Measurements from ENCODE around the gene TYW5. TPM values are rescaled to one million over a fixed set of nuclear protein-coding genes. Genes with fewer than 3 reads are reported as not detected.
A peak's percentile ranks its signal among the peaks of the same experiment; 100 is the strongest.

The TYW5 gene
- total and polyA plus RNA-seq, 12 donors, result 1.9 to 3.5 (median 2.6) TPM

- Histone ChIP-seq H3K36me3 (no peaks in the 10 kb centered on the region), H3K27me3 (no peaks in the 10 kb centered on the region), H3K9me3 (peaks cover 0 to 4% (median 0%) of the 10 kb centered on the region in 11 donors), H3K4me3 (no peak overlapping the region), H3K4me1 (peaks cover 0 to 20% (median 3%) of the 10 kb centered on the region in 9 donors), H3K27ac (peak overlapping the region in 1 of 10 donors; percentile 1)
- intact Hi-C loops (cut with DNase I), result no loop called here
- ATAC-seq (peak in 6 of 8 donors; percentile 32 to 88 (median 68)), DNase-seq (no peak)
- WGBS, 2 donors, result 52 to 73% methylated on average over 3 of the region's 3 CpGs
- TF ChIP-seq, protein P1, sequence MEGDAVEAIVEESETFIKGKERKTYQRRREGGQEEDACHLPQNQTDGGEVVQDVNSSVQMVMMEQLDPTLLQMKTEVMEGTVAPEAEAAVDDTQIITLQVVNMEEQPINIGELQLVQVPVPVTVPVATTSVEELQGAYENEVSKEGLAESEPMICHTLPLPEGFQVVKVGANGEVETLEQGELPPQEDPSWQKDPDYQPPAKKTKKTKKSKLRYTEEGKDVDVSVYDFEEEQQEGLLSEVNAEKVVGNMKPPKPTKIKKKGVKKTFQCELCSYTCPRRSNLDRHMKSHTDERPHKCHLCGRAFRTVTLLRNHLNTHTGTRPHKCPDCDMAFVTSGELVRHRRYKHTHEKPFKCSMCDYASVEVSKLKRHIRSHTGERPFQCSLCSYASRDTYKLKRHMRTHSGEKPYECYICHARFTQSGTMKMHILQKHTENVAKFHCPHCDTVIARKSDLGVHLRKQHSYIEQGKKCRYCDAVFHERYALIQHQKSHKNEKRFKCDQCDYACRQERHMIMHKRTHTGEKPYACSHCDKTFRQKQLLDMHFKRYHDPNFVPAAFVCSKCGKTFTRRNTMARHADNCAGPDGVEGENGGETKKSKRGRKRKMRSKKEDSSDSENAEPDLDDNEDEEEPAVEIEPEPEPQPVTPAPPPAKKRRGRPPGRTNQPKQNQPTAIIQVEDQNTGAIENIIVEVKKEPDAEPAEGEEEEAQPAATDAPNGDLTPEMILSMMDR (IDR thresholded peaks at IDR 0.05), result no peak
Observed at GRCh38 chr2:199997296-199997695, 42.0 kb upstream of the TYW5 start.

GRCh38 chr2:199994896-199995295, 39.6 kb upstream of the TYW5 start:
- H3K9me3 ChIP-seq, result peaks cover 0 to 4% (median 0%) of the 10 kb centered on the region in 11 donors
- intact Hi-C loops (cut with DNase I), result no loop called here
- H3K4me3 ChIP-seq, result no peak overlapping the region
- DNase-seq, result no peak
- no peaks in the 10 kb centered on the region for H3K27me3 ChIP-seq
- no peak for ATAC-seq
- H3K4me1 ChIP-seq, result peaks cover 0 to 15% (median 0%) of the 10 kb centered on the region in 9 donors
- no peak overlapping the region for H3K27ac ChIP-seq
- 83 to 87% methylated on average over 2 of the region's 2 CpGs for WGBS, 2 donors
- TF ChIP-seq, protein P1 (IDR thresholded peaks at IDR 0.05), result no peak
- no peaks in the 10 kb centered on the region for H3K36me3 ChIP-seq

DNA sequence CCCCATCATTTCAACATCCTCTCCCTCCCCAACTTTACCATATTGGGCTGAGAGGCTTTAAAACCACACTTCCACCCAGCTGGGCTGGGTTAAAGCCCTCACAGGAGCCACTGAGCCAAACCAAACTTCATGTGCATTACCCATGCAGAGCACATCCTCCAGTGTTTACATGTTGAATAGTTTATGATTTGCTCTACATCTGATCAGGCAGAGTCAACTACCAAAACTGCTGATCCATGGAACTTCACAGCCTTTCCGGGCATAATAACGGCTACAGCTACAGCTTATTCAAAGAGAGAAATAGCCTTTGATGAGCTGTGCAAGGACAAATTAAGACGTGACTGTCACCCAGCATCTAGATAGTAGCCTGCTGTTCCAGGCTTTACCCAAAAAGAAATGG, 39.1 kb upstream of the TYW5 start:
- DNase-seq, result no peak

GRCh38 chr2:199992296-199992695, 37.0 kb upstream of the TYW5 start:
- 96 to 99% methylated on average over 3 of the region's 3 CpGs for WGBS, 2 donors
- Histone ChIP-seq H3K4me3 (no peak overlapping the region), H3K27me3 (no peaks in the 10 kb centered on the region), H3K27ac (no peak overlapping the region), H3K9me3 (peaks cover 0 to 4% (median 0%) of the 10 kb centered on the region in 11 donors), H3K4me1 (peaks cover 0 to 24% (median 12%) of the 10 kb centered on the region in 9 donors), H3K36me3 (no peaks in the 10 kb centered on the region)
- no peak for DNase-seq
- intact Hi-C loops (cut with DNase I), result no loop called here
- no peak for ATAC-seq
- TF ChIP-seq, protein P1 (IDR thresholded peaks at IDR 0.05), result no peak

More for the DNA sequence above, 39.1 kb upstream of the TYW5 start:
- no peaks in the 10 kb centered on the region for H3K36me3 ChIP-seq
- no peak overlapping the region for H3K4me3 ChIP-seq
- WGBS, 2 donors, result 90 to 95% methylated on average over 3 of the region's 3 CpGs
- H3K4me1 ChIP-seq, result peaks cover 0 to 15% (median 0%) of the 10 kb centered on the region in 9 donors
- intact Hi-C loops (cut with DNase I), result no loop called here
- ATAC-seq, result no peak
- TF ChIP-seq, protein P1 (IDR thresholded peaks at IDR 0.05), result no peak
- H3K9me3 ChIP-seq, result peaks cover 0 to 4% (median 0%) of the 10 kb centered on the region in 11 donors
- H3K27me3 ChIP-seq, result no peaks in the 10 kb centered on the region
- H3K27ac ChIP-seq, result no peak overlapping the region
